HG02571 (cell line): ENCODE measurements around the gene SP7.

Source experiments
- ATAC-seq: cut with Tn5 transposase; IDR thresholded peaks from one replicate; pipeline ENCODE4 v1.9.1; 2021; ENCODE audit warnings: mild to moderate bottlenecking, moderate library complexity; ENCODE audit not compliant: unreplicated experiment

Gene SP7

DNA sequence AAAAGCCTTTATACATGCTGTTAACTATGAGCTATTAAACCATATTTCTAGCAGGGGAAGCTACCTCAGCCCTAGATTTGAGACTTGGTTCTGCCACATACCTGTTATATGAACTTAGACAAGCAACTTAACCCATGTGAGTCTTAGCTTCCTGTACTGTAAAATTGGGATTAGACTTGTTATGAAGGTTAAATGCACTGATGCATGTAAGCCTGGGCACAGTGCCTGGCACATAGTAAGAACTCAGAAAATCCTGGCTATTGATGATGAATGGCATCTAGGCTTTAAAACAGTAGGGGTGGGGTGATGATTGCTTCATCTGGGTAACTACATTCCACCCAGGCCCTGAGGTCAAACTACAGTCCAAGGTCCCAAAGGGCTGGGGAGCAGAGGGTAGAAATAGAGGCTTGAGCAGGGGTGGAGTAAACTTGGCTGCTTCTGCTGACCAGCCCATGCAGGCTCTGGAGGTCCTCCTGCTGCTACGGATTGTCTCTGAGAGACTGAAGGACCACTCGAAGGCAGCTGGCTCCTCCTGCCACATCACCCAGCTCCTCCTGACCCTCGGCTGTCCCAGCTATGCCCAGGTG is 56.8 kb downstream of the SP7 start:
- no peak for ATAC-seq

- no peak for ATAC-seq
Measured at GRCh38 chr12:53277981-53278380, 58.2 kb downstream of the SP7 start.
